Left ventricle myocardium inferior (tissue), 1 donor: ENCODE measurements around the gene FGD5. TPM values are rescaled to one million over a fixed set of nuclear protein-coding genes. Genes with fewer than 3 reads are reported as not detected.

Experiments used
- DNase-seq: peaks from one replicate; pipeline ENCODE4 v3.0.0-alpha.2; 2020
- H3K27ac ChIP-seq: fragments of 200-600 bp; replicated peaks from 2 replicates; pipeline ENCODE4 v1.8.0; 2021
- H3K27me3 ChIP-seq: fragments of 200-600 bp; 2 replicates; pipeline ENCODE4 v1.8.0; 2021; ENCODE audit warnings: low read depth
- H3K36me3 ChIP-seq: fragments of 200-600 bp; 2 replicates; pipeline ENCODE4 v1.8.0; 2021
- H3K4me1 ChIP-seq: fragments of 200-600 bp; 2 replicates; pipeline ENCODE4 v1.8.0; 2021
- H3K4me3 ChIP-seq: fragments of 200-600 bp; 2 replicates; pipeline ENCODE4 v1.8.0; 2021; ENCODE audit warnings: mild to moderate bottlenecking, moderate library complexity
- H3K9me3 ChIP-seq: fragments of 200-600 bp; replicated peaks from 2 replicates; pipeline ENCODE4 v1.8.0; 2021
- CTCF ChIP-seq: fragments of 200-600 bp; IDR thresholded peaks from 2 replicates; pipeline ENCODE4 v1.8.0; 2021; ENCODE audit warnings: antibody characterized with exemption, mild to moderate bottlenecking, borderline replicate concordance
- intact Hi-C: fragments of 100-400 bp; cut with micrococcal nuclease; formaldehyde crosslinking; loops from one replicate; pipeline ENCODE4 v1.11.0; 2022
- total RNA-seq: library from RNA; stranded (reverse); fragmentation: NEBNext Ultra II Directional; extraction: Animal tissue kit (Norgen Biotek cat#: 25700); gene quantifications from one replicate; pipeline ENCODE4 v1.2.1, GENCODE V29; 2021
- donor health status: DM: no; HTN: yes; CAD: no; lungs with severe emphysema.

The FGD5 gene
- total RNA-seq, 1 donor from 2014 or later: 13.9 TPM

GRCh38 chr3:14870783-14871060 is 52.0 kb downstream of the FGD5 start:
- no peak overlapping the region for H3K4me3 ChIP-seq
- TF ChIP-seq CTCF: no peak
- intact Hi-C loops: no loop called here
- H3K36me3 ChIP-seq: peaks cover 5% of the 10 kb centered on the region
- DNase-seq: no peak
- no peaks in the 10 kb centered on the region for H3K9me3 ChIP-seq
- H3K27ac ChIP-seq: no peak overlapping the region
- peaks cover 59% of the 10 kb centered on the region for H3K4me1 ChIP-seq
- peaks cover 12% of the 10 kb centered on the region for H3K27me3 ChIP-seq

GRCh38 chr3:14871456-14872200 is 52.9 kb downstream of the FGD5 start:
- intact Hi-C loops: no loop called here
- H3K27ac ChIP-seq: no peak overlapping the region
- H3K9me3 ChIP-seq: no peaks in the 10 kb centered on the region
- H3K36me3 ChIP-seq: peaks cover under 1% of the 10 kb centered on the region
- no peak for DNase-seq
- no peak for TF ChIP-seq CTCF
- H3K4me3 ChIP-seq: no peak overlapping the region
- H3K27me3 ChIP-seq: peaks cover 7% of the 10 kb centered on the region
- H3K4me1 ChIP-seq: peaks cover 67% of the 10 kb centered on the region

GRCh38 chr3:14872706-14873105 is 53.9 kb downstream of the FGD5 start:
- Histone ChIP-seq H3K27me3 (peaks cover 4% of the 10 kb centered on the region), H3K4me3 (no peak overlapping the region), H3K9me3 (no peaks in the 10 kb centered on the region), H3K4me1 (peaks cover 74% of the 10 kb centered on the region), H3K27ac (no peak overlapping the region), H3K36me3 (no peaks in the 10 kb centered on the region)
- no peak for DNase-seq
- intact Hi-C loops: no loop called here
- no peak for TF ChIP-seq CTCF

GRCh38 chr3:14874784-14875183 is 56.0 kb downstream of the FGD5 start:
- no peaks in the 10 kb centered on the region for H3K36me3 ChIP-seq
- no peak overlapping the region for H3K4me3 ChIP-seq
- no peak for DNase-seq
- H3K27me3 ChIP-seq: peaks cover 4% of the 10 kb centered on the region
- H3K27ac ChIP-seq: peak overlapping the region; percentile 78
- TF ChIP-seq CTCF: no peak
- H3K9me3 ChIP-seq: no peaks in the 10 kb centered on the region
- peaks cover 76% of the 10 kb centered on the region for H3K4me1 ChIP-seq
- intact Hi-C loops: no loop called here

GRCh38 chr3:14875411-14876175 is 56.8 kb downstream of the FGD5 start:
- no peak for DNase-seq
- no peaks in the 10 kb centered on the region for H3K9me3 ChIP-seq
- H3K27ac ChIP-seq: peak overlapping the region; percentile 78
- no peak for TF ChIP-seq CTCF
- no peaks in the 10 kb centered on the region for H3K36me3 ChIP-seq
- no peak overlapping the region for H3K4me3 ChIP-seq
- no peaks in the 10 kb centered on the region for H3K27me3 ChIP-seq
- H3K4me1 ChIP-seq: peaks cover 77% of the 10 kb centered on the region
- intact Hi-C loops: no loop called here
